Endothelial cell of umbilical vein (primary cell): Measurements from ENCODE around the gene SEMA3A. TPM values are rescaled to one million over a fixed set of nuclear protein-coding genes. Genes with fewer than 3 reads are reported as not detected.

Source experiments
- BruUV-seq: library from RNA; stranded (reverse); fragments of 400-500 nt; replicated peaks from 2 replicates; lab custom pipeline; 2021; lab: Mats Ljungman, UMichigan
- CTCF ChIA-PET: fragments of 300-600, 350-600 bp; sonication (Branson Sonifier 250); formaldehyde crosslinking; loops from one replicate; lab custom pipeline; 2021; ENCODE audit warnings: antibody characterized with exemption, inconsistent platforms; lab: Charles Lee
- POLR2A ChIA-PET: fragments of 300-600, 350-600 bp; sonication (Branson Sonifier 250); formaldehyde crosslinking; loops from one replicate; lab custom pipeline; 2021; ENCODE audit warnings: antibody characterized with exemption, inconsistent platforms; lab: Charles Lee
- DNase-seq: peaks from one replicate; pipeline ENCODE4 v3.0.0-alpha.2; 2011; ENCODE audit warnings: low read depth, low spot score
- FAIRE-seq: peaks from 2 replicates; lab custom pipeline; 2011; peaks lifted over from hg19 to GRCh38; lab: Jason Lieb, UNC
- H2AFZ ChIP-seq: 2 replicates; pipeline ENCODE4 v1.6.0; 2012; ENCODE audit warnings: low read depth, low read length, control low read depth, inconsistent platforms
- H3K27ac ChIP-seq: 2 replicates; pipeline ENCODE4 v1.5.1; 2011; ENCODE audit warnings: low read depth, mild to moderate bottlenecking, control low read depth, low read length, moderate library complexity; ENCODE audit not compliant: insufficient read depth
- H3K27me3 ChIP-seq, 2 experiments: 2 replicates each; pipeline versions ENCODE4 v1.6.0 to v1.6.1; 2011; ENCODE audit warnings: low read length in 2 of 2, mixed read lengths in 1 of 2; ENCODE audit not compliant: control insufficient read depth in 2 of 2, insufficient read depth in 2 of 2
- H3K36me3 ChIP-seq, 2 experiments: 2 replicates in 1 of 2; 3 replicates in 1 of 2; pipeline ENCODE4 v1.5.1; 2011; ENCODE audit warnings: low read length in 2 of 2, mild to moderate bottlenecking in 1 of 2, moderate library complexity in 1 of 2; ENCODE audit not compliant: control insufficient read depth in 2 of 2, insufficient read depth in 2 of 2; ENCODE audit errors: extremely low read depth in 1 of 2
- H3K4me1 ChIP-seq: 3 replicates; pipeline ENCODE4 v1.5.1; 2011; ENCODE audit warnings: mild to moderate bottlenecking, low read length; ENCODE audit not compliant: control insufficient read depth, insufficient read depth; ENCODE audit errors: extremely low read depth
- H3K4me2 ChIP-seq: 2 replicates; pipeline ENCODE4 v1.6.1; 2011; ENCODE audit warnings: low read length, control low read depth, mixed read lengths; ENCODE audit not compliant: insufficient read depth
- H3K4me3 ChIP-seq, 3 experiments: fragments of 200-600 bp in 1 of 3; sonication (generic), shearing (Covaris generic) in 1 of 3; replicated peaks in 1 of 3; 2 replicates each; pipeline ENCODE4 v1.5.1; 2011 to 2016; ENCODE audit warnings: control low read depth in 3 of 3, low read length in 3 of 3, mild to moderate bottlenecking in 2 of 3, inconsistent platforms in 1 of 3, low read depth in 1 of 3, moderate library complexity in 1 of 3; ENCODE audit not compliant: insufficient read depth in 1 of 3
- H3K79me2 ChIP-seq: 2 replicates; pipeline ENCODE4 v1.6.0; 2012; ENCODE audit warnings: low read length, inconsistent platforms; ENCODE audit not compliant: control insufficient read depth, insufficient read depth
- H3K9ac ChIP-seq: replicated peaks from 2 replicates; pipeline ENCODE3; 2011; ENCODE audit warnings: low read length, control low read depth; ENCODE audit not compliant: insufficient read depth; ENCODE audit errors: extremely low read depth
- H3K9me1 ChIP-seq: replicated peaks from 3 replicates; pipeline ENCODE4 v1.6.0; 2011; ENCODE audit warnings: mild to moderate bottlenecking, low read length; ENCODE audit not compliant: control insufficient read depth, insufficient read depth; ENCODE audit errors: extremely low read depth
- H3K9me3 ChIP-seq: replicated peaks from 2 replicates; pipeline ENCODE4 v1.5.1; 2012; ENCODE audit warnings: low read length, inconsistent platforms; ENCODE audit not compliant: control insufficient read depth, insufficient read depth
- H4K20me1 ChIP-seq: replicated peaks from 2 replicates; pipeline ENCODE3; 2011; ENCODE audit warnings: mild to moderate bottlenecking, low read length; ENCODE audit not compliant: control insufficient read depth, insufficient read depth; ENCODE audit errors: extremely low read depth
- CTCF ChIP-seq, 2 donors: IDR thresholded peaks; 1 replicate in 1 of 2; 2 replicates in 1 of 2; pipeline ENCODE4 v1.5.1; 2011; ENCODE audit warnings: low read length in 2 of 2, mild to moderate bottlenecking in 2 of 2, moderate library complexity in 2 of 2, control low read depth in 1 of 2, inconsistent platforms in 1 of 2, low read depth in 1 of 2; ENCODE audit not compliant: insufficient read depth in 1 of 2; ENCODE audit errors: extremely low read depth in 1 of 2
- EZH2 ChIP-seq: IDR thresholded peaks from 2 replicates; pipeline ENCODE4 v1.6.1; 2012; ENCODE audit warnings: borderline replicate concordance, low read depth, mild to moderate bottlenecking, moderate library complexity, low read length, inconsistent platforms; ENCODE audit not compliant: severe bottlenecking
- FOS ChIP-seq: IDR thresholded peaks from 2 replicates; pipeline ENCODE4 v1.6.1; 2011; ENCODE audit warnings: mild to moderate bottlenecking, low read length, moderate library complexity, borderline replicate concordance; ENCODE audit not compliant: insufficient read depth
- GATA2 ChIP-seq: IDR thresholded peaks from 2 replicates; pipeline ENCODE4 v1.7.0; 2011; ENCODE audit warnings: low read depth, mild to moderate bottlenecking, moderate library complexity, mixed read lengths, low read length; ENCODE audit not compliant: insufficient read length, insufficient read depth
- JUN ChIP-seq: IDR thresholded peaks from 2 replicates; pipeline ENCODE4 v1.6.1; 2011; ENCODE audit warnings: borderline replicate concordance, low read depth; ENCODE audit not compliant: insufficient read length, insufficient read depth
- MAX ChIP-seq: IDR thresholded peaks from 2 replicates; pipeline ENCODE4 v1.6.1; 2011; ENCODE audit not compliant: insufficient read depth, insufficient read length
- MYC ChIP-seq: IDR thresholded peaks from one replicate; pipeline ENCODE4 v1.6.1; 2011; ENCODE audit warnings: mild to moderate bottlenecking, low read depth, low read length
- POLR2A ChIP-seq: IDR thresholded peaks from 2 replicates; pipeline ENCODE4 v1.6.1; 2012; ENCODE audit warnings: low read depth, mild to moderate bottlenecking, control low read depth, low read length
- POLR2AphosphoS5 ChIP-seq: IDR thresholded peaks from 2 replicates; pipeline ENCODE4 v1.6.1; 2012; ENCODE audit warnings: low read depth, mild to moderate bottlenecking, control low read depth, low read length, moderate library complexity; ENCODE audit not compliant: insufficient read depth
- dilution Hi-C: fragments of 300-500 bp; cut with MboI; formaldehyde crosslinking; loops from one replicate; pipeline ENCODE4 v1.15.0; 2019; ENCODE audit warnings: low sequenced_read_pairs; ENCODE audit not compliant: extremely low pct_ligation_motif_present
- intact Hi-C: fragments of 100-400 bp; cut with micrococcal nuclease; formaldehyde crosslinking; loops from one replicate; pipeline ENCODE4 v1.10.0; 2022
- polyA plus RNA-seq, 4 experiments: library from polyadenylated mRNA; depleted of rRNA in 3 of 4; stranded (reverse) in 3 of 4; unstranded in 1 of 4; fragments of >200 nt; gene quantifications; 2 replicates each; pipeline versions ENCODE4 v1.2.1 to v1.2.3, GENCODE V29; 2011 to 2012; ENCODE audit warnings: missing spikeins in 1 of 4
- total RNA-seq: library from RNA; stranded (reverse); gene quantifications from 2 replicates; pipeline ENCODE4 v1.2.3, GENCODE V29; 2021

The SEMA3A gene
- total and polyA plus RNA-seq, 2 donors (not counting 3 experiments of a cell fraction or from before 2014, with no cell fraction given), result 0.68 to 1.2 TPM

DNA sequence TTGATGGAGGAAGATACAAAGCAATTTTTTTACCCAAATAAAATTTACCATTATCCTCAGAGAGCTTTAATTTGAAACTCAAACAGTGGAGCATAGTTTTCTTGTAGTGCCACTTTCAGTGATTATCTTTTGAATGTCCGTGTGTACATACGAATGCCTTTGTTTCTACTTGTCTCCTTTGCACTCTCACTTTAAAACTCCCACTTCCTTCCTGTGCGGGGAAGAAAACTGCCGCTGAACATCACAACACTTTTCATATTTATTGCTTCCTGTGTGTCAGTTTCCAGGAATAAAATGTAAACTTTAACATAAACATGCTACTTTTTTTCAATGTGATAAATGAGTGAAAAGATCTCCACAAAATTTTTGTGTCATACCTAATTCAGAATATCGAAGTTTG lies 102.4 kb downstream of the SEMA3A start:
- Histone ChIP-seq H3K9ac (no peak overlapping the region), H3K4me2 (peak overlapping the region; percentile 87)

More for the DNA sequence above, 102.4 kb downstream of the SEMA3A start:
- ChIA-PET CTCF (no interaction called here), POLR2A (no interaction called here)
- dilution Hi-C loops, result no loop called here
- Histone ChIP-seq H2AFZ (peak overlapping the region; percentile 86), H3K36me3 (no peaks in the 10 kb centered on the region), H3K4me1 (peaks cover 14% of the 10 kb centered on the region), H3K79me2 (no peaks in the 10 kb centered on the region), H4K20me1 (no peaks in the 10 kb centered on the region), H3K27me3 (no peaks in the 10 kb centered on the region), H3K9me3 (no peaks in the 10 kb centered on the region), H3K4me3 (peak overlapping the region in 1 of 3 experiments; percentile 32), H3K9me1 (no peaks in the 10 kb centered on the region), H3K27ac (peak overlapping the region; percentile 18)
- intact Hi-C loops, result no loop called here
- peak; percentile 56 for DNase-seq
- FAIRE-seq, result peak; percentile 55
- no TSS peak for BruUV-seq
- TF ChIP-seq POLR2A (no peak), FOS (no peak), CTCF (IDR thresholded peaks at IDR 0.05; ENCODE audit: extremely low read depth in 1 of 2, insufficient read depth in 1 of 2, low read depth in 1 of 2, low read length in 2 of 2) (no peak), POLR2AphosphoS5 (no peak), MYC (no peak), MAX (no peak), JUN (no peak), GATA2 (no peak), EZH2 (no peak)
